Measurements from ENCODE around the gene MAP3K1. TPM values are rescaled to one million over a fixed set of nuclear protein-coding genes. Genes with fewer than 3 reads are reported as not detected.

The MAP3K1 gene
- total and polyA plus RNA-seq, 7 donors: 3.0 to 12.5 (median 8.4) TPM

DNA sequence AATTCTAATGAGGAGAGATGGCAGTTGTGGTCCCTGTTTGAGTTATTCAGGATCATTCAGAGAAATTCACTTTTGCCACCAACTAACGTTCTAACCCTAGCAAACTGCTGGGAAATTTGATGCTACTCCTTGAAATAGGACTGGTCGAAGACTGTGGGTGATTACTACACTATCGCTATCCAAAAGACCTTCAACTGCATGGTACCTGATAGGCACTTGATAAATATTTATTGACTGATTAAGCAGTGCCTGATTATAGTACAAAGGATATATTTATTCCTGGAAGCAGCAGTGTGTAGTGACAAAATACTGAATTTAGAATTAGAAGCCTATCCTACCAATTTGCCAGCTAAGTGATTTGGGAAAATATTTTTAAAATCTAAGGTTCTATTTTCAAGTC is 14.1 kb upstream of the MAP3K1 start:
- TF ChIP-seq CTCF (IDR thresholded peaks at IDR 0.05): no peak
- no peak for TF ChIP-seq POLR2A (IDR thresholded peaks at IDR 0.05)
- TF ChIP-seq POLR2AphosphoS5 (IDR thresholded peaks at IDR 0.05): no peak
- no peaks in the 10 kb centered on the region for H3K9me3 ChIP-seq
- intact Hi-C loops (cut with DNase I): no loop called here
- no peak overlapping the region for H3K4me3 ChIP-seq
- H3K36me3 ChIP-seq: no peaks in the 10 kb centered on the region
- no peaks in the 10 kb centered on the region for H3K4me1 ChIP-seq
- DNase-seq: no peak
- H3K27me3 ChIP-seq: no peaks in the 10 kb centered on the region
- no peak overlapping the region for H3K27ac ChIP-seq
- WGBS, 2 donors: 90 to 93% methylated on average over 3 of the region's 3 CpGs

DNA sequence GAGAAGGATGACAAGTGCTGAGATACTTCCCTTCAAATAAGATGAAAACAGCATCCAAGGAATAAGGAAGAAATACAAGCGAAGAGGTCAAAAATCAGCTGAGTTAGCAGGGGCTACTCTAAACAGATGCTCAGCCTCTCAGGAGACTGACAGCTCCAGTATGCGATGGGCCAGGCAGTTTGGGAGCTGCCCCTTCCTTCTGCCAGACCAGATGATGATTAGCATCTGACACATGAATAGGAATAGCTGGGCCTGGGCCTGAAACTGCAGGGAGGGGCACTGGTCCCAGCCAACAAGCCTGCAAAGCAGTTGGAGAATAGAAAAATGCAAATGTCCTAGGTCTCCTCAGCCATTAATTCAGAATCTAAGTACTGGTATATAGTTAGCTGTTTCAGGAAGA is 13.1 kb upstream of the MAP3K1 start:
- no peak for TF ChIP-seq CTCF (IDR thresholded peaks at IDR 0.05)
- no peaks in the 10 kb centered on the region for H3K36me3 ChIP-seq
- H3K9me3 ChIP-seq: no peaks in the 10 kb centered on the region
- 87 to 88% methylated on average over 2 of the region's 2 CpGs for WGBS, 2 donors
- no peak overlapping the region for H3K4me3 ChIP-seq
- DNase-seq: no peak
- intact Hi-C loops (cut with DNase I): no loop called here
- no peaks in the 10 kb centered on the region for H3K4me1 ChIP-seq
- no peak overlapping the region for H3K27ac ChIP-seq
- H3K27me3 ChIP-seq: no peaks in the 10 kb centered on the region

DNA sequence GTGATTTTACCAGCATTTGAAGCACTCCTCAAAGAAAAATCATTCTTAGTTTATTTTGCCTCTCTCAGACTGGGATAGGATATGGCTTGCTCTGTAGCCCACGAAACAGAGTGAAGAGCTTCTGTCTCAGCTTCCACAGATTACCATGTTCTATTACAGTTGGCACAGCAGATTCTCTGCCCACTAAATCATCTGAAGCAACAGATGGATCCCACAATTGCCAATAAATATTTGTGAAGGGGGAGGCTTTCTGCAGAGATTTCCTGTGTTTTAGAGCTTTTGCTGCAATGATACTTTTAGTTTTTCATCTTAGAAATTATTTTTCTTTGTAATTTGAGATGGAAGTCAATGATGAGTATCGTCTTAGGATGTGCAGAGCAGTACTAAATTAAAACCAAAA is 12.3 kb upstream of the MAP3K1 start:
- H3K9me3 ChIP-seq: no peaks in the 10 kb centered on the region
- no peaks in the 10 kb centered on the region for H3K27me3 ChIP-seq
- DNase-seq: no peak
- no peaks in the 10 kb centered on the region for H3K36me3 ChIP-seq
- H3K4me3 ChIP-seq: no peak overlapping the region
- intact Hi-C loops (cut with DNase I): no loop called here
- H3K27ac ChIP-seq: no peak overlapping the region
- WGBS, 2 donors: 88 to 94% methylated on average over 2 of the region's 2 CpGs
- H3K4me1 ChIP-seq: no peaks in the 10 kb centered on the region
- TF ChIP-seq CTCF (IDR thresholded peaks at IDR 0.05) (no peak), POLR2A (IDR thresholded peaks at IDR 0.05) (no peak), EP300 (IDR thresholded peaks at IDR 0.05) (no peak), POLR2AphosphoS5 (IDR thresholded peaks at IDR 0.05) (no peak)

GRCh38 chr5:56803894-56804293 is 11.5 kb upstream of the MAP3K1 start:
- intact Hi-C loops (cut with DNase I): no loop called here
- Histone ChIP-seq H3K27ac (no peak overlapping the region), H3K4me1 (no peaks in the 10 kb centered on the region), H3K27me3 (no peaks in the 10 kb centered on the region), H3K4me3 (no peak overlapping the region), H3K36me3 (no peaks in the 10 kb centered on the region), H3K9me3 (no peaks in the 10 kb centered on the region)
- WGBS, 2 donors: 82 to 93% methylated on average over 1 of the region's 1 CpG
- TF ChIP-seq CTCF (IDR thresholded peaks at IDR 0.05) (no peak), POLR2AphosphoS5 (IDR thresholded peaks at IDR 0.05) (no peak), POLR2A (IDR thresholded peaks at IDR 0.05) (no peak), EP300 (IDR thresholded peaks at IDR 0.05) (no peak)
- DNase-seq: no peak

- Histone ChIP-seq H3K4me3 (no peak overlapping the region), H3K9me3 (no peaks in the 10 kb centered on the region), H3K36me3 (no peaks in the 10 kb centered on the region), H3K4me1 (no peaks in the 10 kb centered on the region), H3K27me3 (no peaks in the 10 kb centered on the region), H3K27ac (no peak overlapping the region)
- no peak for DNase-seq
- no peak for TF ChIP-seq POLR2A (IDR thresholded peaks at IDR 0.05)
- TF ChIP-seq EP300 (IDR thresholded peaks at IDR 0.05): no peak
- no peak for TF ChIP-seq CTCF (IDR thresholded peaks at IDR 0.05)
- TF ChIP-seq POLR2AphosphoS5 (IDR thresholded peaks at IDR 0.05): no peak
- WGBS, 2 donors: 23 to 56% methylated on average over 5 of the region's 5 CpGs
- intact Hi-C loops (cut with DNase I): no loop called here
Measured at GRCh38 chr5:56807679-56808078, 7.7 kb upstream of the MAP3K1 start.
